HK-2 (cell line): ENCODE data around the gene MS4A4A.
"Not testable (repeated sequence)": the region's sequence is repeated elsewhere in the genome, so short reads cannot be mapped to it uniquely, and the experiment has no call there.

ENCODE experiments used
- DNase-seq: peaks from one replicate; pipeline ENCODE4 v3.0.0-alpha.2; 2018; ENCODE audit not compliant: unreplicated experiment

The MS4A4A gene

GRCh38 chr11:60280412-60280811, at the start of gene MS4A4A:
MS4A4A (plus strand) TSS chr11:60280666; CDS start chr11:60280676, 10 bp downstream.
- no peak for DNase-seq

GRCh38 chr11:60230681-60231080, 49.8 kb upstream of the MS4A4A start:
- DNase-seq, result no peak

- DNase-seq, result no peak
These were observed 45.1 kb upstream of the MS4A4A start for GRCh38 chr11:60235321-60235720.

- DNase-seq, result no peak
These were observed 39.8 kb upstream of the MS4A4A start for GRCh38 chr11:60240662-60241061.

GRCh38 chr11:60241786-60242185, 38.7 kb upstream of the MS4A4A start:
- no peak for DNase-seq

- no peak for DNase-seq
These were observed 37.7 kb upstream of the MS4A4A start, which contains the start of gene MS4A4E for GRCh38 chr11:60242740-60243239. MS4A4E (minus strand) TSS chr11:60243137; CDS start chr11:60230055, 13,082 bp downstream.

- DNase-seq, result no peak
These were observed 28.8 kb upstream of the MS4A4A start for GRCh38 chr11:60251485-60252212.

- no peak for DNase-seq
These were observed 28.0 kb upstream of the MS4A4A start for GRCh38 chr11:60252213-60253108.

- DNase-seq, result no peak
These were observed 22.3 kb upstream of the MS4A4A start for GRCh38 chr11:60257956-60258722.

GRCh38 chr11:60261014-60261413, 19.5 kb upstream of the MS4A4A start:
- DNase-seq, result no peak

GRCh38 chr11:60263402-60263801, 17.1 kb upstream of the MS4A4A start:
- DNase-seq, result no peak

GRCh38 chr11:60264644-60265043, 15.8 kb upstream of the MS4A4A start:
- DNase-seq, result no peak

- no peak for DNase-seq
These were observed 14.9 kb upstream of the MS4A4A start for GRCh38 chr11:60265373-60266214.

- DNase-seq, result no peak
These were observed 6.0 kb upstream of the MS4A4A start for GRCh38 chr11:60274416-60274815.

GRCh38 chr11:60281485-60281884, 1.0 kb downstream of the MS4A4A start:
- DNase-seq, result no peak

- no peak for DNase-seq
These were observed 1.8 kb downstream of the MS4A4A start for GRCh38 chr11:60282286-60282685.

GRCh38 chr11:60285411-60286126, 5.1 kb downstream of the MS4A4A start:
- not testable (repeated sequence) for DNase-seq

- no peak for DNase-seq
These were observed 8.1 kb downstream of the MS4A4A start for GRCh38 chr11:60288531-60288930.

- no peak for DNase-seq
These were observed 11.7 kb downstream of the MS4A4A start for GRCh38 chr11:60292145-60292544.

- no peak for DNase-seq
These were observed 20.7 kb downstream of the MS4A4A start for GRCh38 chr11:60301178-60301577.
